GM21529 (cell line): ENCODE measurements around the gene ETFB.
A peak's percentile ranks its signal among the peaks of the same experiment; 100 is the strongest.
"Not testable (repeated sequence)": the region's sequence is repeated elsewhere in the genome, so short reads cannot be mapped to it uniquely, and the experiment has no call there.

Experiments used
- ATAC-seq: cut with Tn5 transposase; IDR thresholded peaks from one replicate; pipeline ENCODE4 v1.9.1; 2021; ENCODE audit not compliant: unreplicated experiment

ETFB gene

GRCh38 chr19:51365965-51366388, at the start of gene ETFB:
ETFB (minus strand) TSS chr19:51366388; CDS start chr19:51366326, 62 bp downstream.
- no peak for ATAC-seq

- no peak for ATAC-seq
Measured at GRCh38 chr19:51415187-51415586, 49.0 kb upstream of the ETFB start.

- no peak for ATAC-seq
Measured at GRCh38 chr19:51410950-51411748, 45.0 kb upstream of the ETFB start.

- no peak for ATAC-seq
Measured at GRCh38 chr19:51407511-51408131, 41.4 kb upstream of the ETFB start.

GRCh38 chr19:51402117-51402516, 35.9 kb upstream of the ETFB start:
- ATAC-seq: no peak

- not testable (repeated sequence) for ATAC-seq
Measured at GRCh38 chr19:51399936-51400335, 33.7 kb upstream of the ETFB start.

- ATAC-seq: no peak
Measured at GRCh38 chr19:51399231-51399630, 33.0 kb upstream of the ETFB start.

GRCh38 chr19:51398096-51398704, 32.0 kb upstream of the ETFB start:
- no peak for ATAC-seq

GRCh38 chr19:51397453-51397852, 31.3 kb upstream of the ETFB start:
- ATAC-seq: not testable (repeated sequence)

GRCh38 chr19:51396175-51396574, 30.0 kb upstream of the ETFB start:
- no peak for ATAC-seq

- ATAC-seq: peak; percentile 81
Measured at GRCh38 chr19:51394050-51394836, 28.1 kb upstream of the ETFB start.

- no peak for ATAC-seq
Measured at GRCh38 chr19:51392701-51393100, 26.5 kb upstream of the ETFB start.

GRCh38 chr19:51391073-51391611, 25.0 kb upstream of the ETFB start:
- no peak for ATAC-seq

- ATAC-seq: no peak
Measured at GRCh38 chr19:51389143-51389542, 23.0 kb upstream of the ETFB start.

- ATAC-seq: no peak
Measured at GRCh38 chr19:51387924-51388389, 21.8 kb upstream of the ETFB start, which contains the start of gene LIM2. LIM2 (minus strand) TSS chr19:51387974; CDS start chr19:51387443, 531 bp downstream.

GRCh38 chr19:51386882-51387520, 20.8 kb upstream of the ETFB start:
- ATAC-seq: no peak

- ATAC-seq: no peak
Measured at GRCh38 chr19:51382004-51382403, 15.8 kb upstream of the ETFB start.

GRCh38 chr19:51380379-51380778, 14.2 kb upstream of the ETFB start:
- ATAC-seq: no peak

- ATAC-seq: no peak
Measured at GRCh38 chr19:51377422-51377821, 11.2 kb upstream of the ETFB start.

- no peak for ATAC-seq
Measured at GRCh38 chr19:51375504-51376221, 9.5 kb upstream of the ETFB start.
